ENCODE data around the gene TWIST1.

The TWIST1 gene

GRCh38 chr7:19116121-19117090, 1.0 kb downstream of the TWIST1 start:
- DNase-seq: peak; percentile 27
- TF ChIP-seq CTCF (IDR thresholded peaks at IDR 0.05; ENCODE audit: low read depth, low read length, missing control alignments): peak; percentile 6
- in situ Hi-C loops (cut with HindIII; ENCODE audit: low pct_ligation_motif_present, low sequenced_read_pairs): no loop called here
- H3K27ac ChIP-seq: peak overlapping the region; percentile 71
- peak overlapping the region; percentile 99 for H3K4me3 ChIP-seq (ENCODE audit: low read depth, low read length)
- no peaks in the 10 kb centered on the region for H3K36me3 ChIP-seq (replicated peaks)
- no peaks in the 10 kb centered on the region for H3K27me3 ChIP-seq (replicated peaks)

- in situ Hi-C loops (cut with HindIII; ENCODE audit: low pct_ligation_motif_present, low sequenced_read_pairs): no loop called here
- DNase-seq: no peak
- Histone ChIP-seq H3K27me3 (replicated peaks) (no peaks in the 10 kb centered on the region), H3K36me3 (replicated peaks) (no peaks in the 10 kb centered on the region), H3K4me3 (ENCODE audit: low read depth, low read length) (peak overlapping the region; percentile 99), H3K27ac (peak overlapping the region; percentile 36)
- no peak for TF ChIP-seq CTCF (IDR thresholded peaks at IDR 0.05; ENCODE audit: low read depth, low read length, missing control alignments)
These were observed 2.9 kb downstream of the TWIST1 start for GRCh38 chr7:19114551-19114855.

- in situ Hi-C loops (cut with HindIII; ENCODE audit: low pct_ligation_motif_present, low sequenced_read_pairs): no loop called here
- peak overlapping the region; percentile 99 for H3K4me3 ChIP-seq (ENCODE audit: low read depth, low read length)
- no peaks in the 10 kb centered on the region for H3K27me3 ChIP-seq (replicated peaks)
- H3K36me3 ChIP-seq (replicated peaks): no peaks in the 10 kb centered on the region
- H3K27ac ChIP-seq: peak overlapping the region; percentile 36
- DNase-seq: peak; percentile 10
- no peak for TF ChIP-seq CTCF (IDR thresholded peaks at IDR 0.05; ENCODE audit: low read depth, low read length, missing control alignments)
These were observed 3.4 kb downstream of the TWIST1 start for GRCh38 chr7:19113855-19114550.

GRCh38 chr7:19113002-19113350, 4.5 kb downstream of the TWIST1 start:
- no peak for DNase-seq
- peak overlapping the region; percentile 39 for H3K4me3 ChIP-seq (ENCODE audit: low read depth, low read length)
- no peak overlapping the region for H3K27ac ChIP-seq
- no peak for TF ChIP-seq CTCF (IDR thresholded peaks at IDR 0.05; ENCODE audit: low read depth, low read length, missing control alignments)
- H3K27me3 ChIP-seq (replicated peaks): no peaks in the 10 kb centered on the region
- no peaks in the 10 kb centered on the region for H3K36me3 ChIP-seq (replicated peaks)
- in situ Hi-C loops (cut with HindIII; ENCODE audit: low pct_ligation_motif_present, low sequenced_read_pairs): no loop called here

- Histone ChIP-seq H3K27me3 (replicated peaks) (no peaks in the 10 kb centered on the region), H3K4me3 (ENCODE audit: low read depth, low read length) (peak overlapping the region; percentile 39), H3K36me3 (replicated peaks) (no peaks in the 10 kb centered on the region), H3K27ac (peak overlapping the region; percentile 38)
- peak; percentile 41 for DNase-seq
- no peak for TF ChIP-seq CTCF (IDR thresholded peaks at IDR 0.05; ENCODE audit: low read depth, low read length, missing control alignments)
- in situ Hi-C loops (cut with HindIII; ENCODE audit: low pct_ligation_motif_present, low sequenced_read_pairs): no loop called here
These were observed 5.0 kb downstream of the TWIST1 start for GRCh38 chr7:19112274-19113001.

Data from brain microvascular endothelial cell (primary cell).